Rectal smooth muscle tissue (tissue), 1 donor: ENCODE measurements around the gene SEMA3A.

ENCODE experiments used
- H3K27ac ChIP-seq: one replicate; pipeline ENCODE4 v1.7.0; 2013; ENCODE audit warnings: low read depth, low read length, inconsistent platforms
- H3K27me3 ChIP-seq: one replicate; pipeline ENCODE4 v1.7.0; 2013; ENCODE audit warnings: low read length; ENCODE audit not compliant: control insufficient read depth, insufficient read depth
- H3K36me3 ChIP-seq: one replicate; pipeline ENCODE4 v1.7.0; 2013; ENCODE audit warnings: low read length; ENCODE audit not compliant: control insufficient read depth, insufficient read depth
- H3K4me1 ChIP-seq: one replicate; pipeline ENCODE4 v1.7.0; 2013; ENCODE audit warnings: low read length; ENCODE audit not compliant: control insufficient read depth, insufficient read depth
- H3K4me3 ChIP-seq: one replicate; pipeline ENCODE4 v1.7.0; 2013; ENCODE audit warnings: low read length
- H3K9ac ChIP-seq: one replicate; pipeline ENCODE4 v1.7.0; 2013; ENCODE audit warnings: low read length

Gene SEMA3A

DNA sequence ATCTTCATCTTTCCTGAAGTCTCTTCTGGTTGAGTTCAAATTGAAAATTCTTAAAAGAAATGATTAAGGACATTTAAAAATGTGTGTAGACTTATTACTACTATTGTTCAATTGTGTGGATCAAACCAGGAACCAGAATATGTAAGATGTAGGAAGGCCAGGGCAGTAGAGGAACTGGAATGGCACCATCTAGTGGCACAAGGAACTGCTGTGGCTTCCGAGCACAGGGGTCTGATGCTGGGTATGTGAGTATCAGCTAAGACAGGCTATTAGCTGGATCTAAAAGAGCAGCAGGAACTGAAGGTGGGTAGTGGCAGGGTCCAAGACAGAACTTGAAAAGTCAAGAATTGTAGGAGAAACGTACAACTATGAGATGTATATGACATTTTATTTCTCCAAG lies 247.3 kb downstream of the SEMA3A start:
- no peak overlapping the region for H3K27ac ChIP-seq
- no peaks in the 10 kb centered on the region for H3K4me1 ChIP-seq
- H3K9ac ChIP-seq, result no peak overlapping the region
- no peaks in the 10 kb centered on the region for H3K36me3 ChIP-seq
- H3K27me3 ChIP-seq, result no peaks in the 10 kb centered on the region
- H3K4me3 ChIP-seq, result no peak overlapping the region

DNA sequence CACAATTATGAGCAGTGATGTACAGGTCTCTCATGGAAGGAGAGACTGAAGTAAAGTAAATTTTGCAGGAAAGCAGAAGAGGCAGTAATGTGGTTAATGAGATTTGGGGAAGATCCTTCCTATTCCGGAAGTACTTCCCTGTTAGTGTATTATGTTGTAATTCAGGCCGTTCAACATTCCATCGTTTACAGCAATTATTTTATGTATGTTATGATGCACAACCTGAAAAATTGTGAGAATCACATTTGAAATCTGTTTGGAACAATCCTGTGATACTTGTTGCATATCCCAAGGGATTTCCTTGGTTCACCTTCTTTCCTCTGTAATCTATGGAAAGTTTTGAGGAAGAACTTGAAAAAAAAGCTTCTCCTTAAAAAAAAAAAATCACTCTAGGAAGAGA lies 247.8 kb downstream of the SEMA3A start:
- Histone ChIP-seq H3K4me3 (no peak overlapping the region), H3K27me3 (no peaks in the 10 kb centered on the region), H3K36me3 (no peaks in the 10 kb centered on the region), H3K9ac (no peak overlapping the region), H3K27ac (no peak overlapping the region), H3K4me1 (no peaks in the 10 kb centered on the region)

DNA sequence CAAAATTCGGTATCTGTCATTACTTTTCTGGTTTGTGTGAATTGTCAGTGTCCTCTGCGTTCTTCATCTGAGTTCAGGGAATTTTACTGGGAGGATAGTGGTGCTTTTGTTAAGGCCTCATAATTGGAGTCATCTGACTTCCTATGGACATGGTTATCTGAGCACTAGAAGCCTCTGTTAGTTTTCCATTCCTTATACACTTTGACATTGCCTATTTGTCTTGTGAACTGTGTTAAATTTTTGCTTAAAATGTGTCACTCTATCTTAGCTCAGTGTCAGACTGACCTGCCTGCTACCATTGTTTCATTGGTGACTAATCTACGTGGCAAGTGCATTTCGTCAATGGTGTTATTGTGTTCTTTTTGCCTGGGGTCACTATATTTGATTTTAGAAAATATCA lies 253.3 kb downstream of the SEMA3A start:
- H3K4me3 ChIP-seq, result no peak overlapping the region
- H3K36me3 ChIP-seq, result no peaks in the 10 kb centered on the region
- no peak overlapping the region for H3K9ac ChIP-seq
- no peaks in the 10 kb centered on the region for H3K4me1 ChIP-seq
- H3K27ac ChIP-seq, result no peak overlapping the region
- H3K27me3 ChIP-seq, result no peaks in the 10 kb centered on the region

DNA sequence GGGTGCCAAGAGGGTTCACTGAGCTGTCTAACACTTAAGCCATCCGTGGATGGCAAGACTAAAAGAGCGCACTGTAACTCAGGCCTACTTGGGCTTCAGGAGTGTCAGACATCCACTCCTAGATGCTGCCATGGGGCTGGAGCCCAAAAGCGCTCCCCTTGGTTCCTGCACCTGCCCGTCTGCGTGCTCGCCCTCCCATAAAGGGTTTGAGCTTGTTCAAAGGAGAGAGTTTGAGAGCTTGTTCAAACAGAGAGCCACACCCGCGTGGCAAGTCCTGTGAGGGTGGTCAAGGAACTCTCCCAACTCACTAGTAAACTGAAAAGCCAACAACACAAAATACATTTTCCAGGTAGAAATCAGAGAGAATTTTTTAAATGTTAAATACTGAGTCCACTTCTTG lies 256.7 kb downstream of the SEMA3A start:
- Histone ChIP-seq H3K36me3 (no peaks in the 10 kb centered on the region), H3K9ac (no peak overlapping the region), H3K27ac (no peak overlapping the region), H3K4me3 (no peak overlapping the region), H3K4me1 (no peaks in the 10 kb centered on the region), H3K27me3 (no peaks in the 10 kb centered on the region)

DNA sequence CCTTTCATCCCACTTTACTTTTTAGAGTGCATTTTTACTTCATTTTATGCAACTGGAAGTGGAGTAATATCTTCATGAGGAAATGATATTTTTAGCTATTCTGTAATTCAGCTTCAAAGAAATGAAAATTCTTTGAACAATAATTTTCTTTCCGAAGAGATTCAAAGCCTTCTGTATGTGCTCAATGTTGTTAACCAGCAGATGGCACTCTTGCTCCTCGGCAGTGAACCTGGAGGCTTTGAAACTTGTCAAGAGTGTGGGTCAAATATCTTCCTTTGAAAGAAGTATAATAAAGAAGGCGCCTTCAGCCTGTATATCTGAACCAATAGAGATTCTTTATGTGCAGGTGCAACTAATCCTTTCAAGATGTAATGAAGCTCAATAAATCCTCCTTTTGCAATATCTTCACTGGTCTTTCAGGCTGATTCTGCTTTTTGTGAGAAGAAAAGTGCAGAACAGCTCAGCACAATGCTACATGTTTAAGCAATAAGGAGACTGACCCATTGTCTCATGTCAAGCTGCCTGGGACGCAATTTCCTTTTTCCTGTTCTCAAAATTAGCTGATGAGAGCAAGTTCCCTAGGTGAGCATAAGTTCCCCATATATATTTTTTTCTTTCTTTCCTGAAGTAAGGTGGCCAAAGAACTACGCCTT lies 258.4 kb downstream of the SEMA3A start:
- Histone ChIP-seq H3K27me3 (no peaks in the 10 kb centered on the region), H3K4me3 (no peak overlapping the region), H3K27ac (no peak overlapping the region), H3K36me3 (no peaks in the 10 kb centered on the region), H3K9ac (no peak overlapping the region), H3K4me1 (no peaks in the 10 kb centered on the region)

DNA sequence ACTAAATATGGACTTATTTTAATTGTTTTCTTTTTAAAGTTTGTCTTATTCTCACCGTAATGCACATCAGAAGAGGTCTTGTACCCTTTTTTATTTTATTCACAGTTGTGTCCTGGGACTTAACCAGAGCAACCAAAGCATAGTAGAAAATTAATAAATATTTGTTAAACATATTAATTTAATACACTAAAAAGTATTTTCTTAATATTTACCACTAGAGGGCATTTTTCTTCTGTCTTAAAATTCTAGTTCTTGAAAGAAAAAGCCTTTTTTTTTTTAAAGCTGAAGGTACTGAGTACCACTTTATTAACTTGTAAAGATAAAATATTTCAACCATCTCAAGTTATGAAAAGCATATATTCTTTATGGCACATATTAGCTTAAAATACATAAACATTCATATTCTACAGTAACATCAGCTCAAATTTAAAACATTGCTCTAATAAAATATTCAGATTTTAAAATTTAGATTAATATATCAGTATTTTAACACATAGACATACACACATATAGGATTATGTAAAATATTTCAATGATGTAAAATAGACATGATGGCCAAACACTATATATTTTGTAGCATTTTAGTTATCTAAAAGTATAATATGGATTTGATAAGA lies 260.4 kb downstream of the SEMA3A start:
- Histone ChIP-seq H3K9ac (no peak overlapping the region), H3K4me3 (no peak overlapping the region), H3K27ac (no peak overlapping the region), H3K36me3 (no peaks in the 10 kb centered on the region), H3K27me3 (no peaks in the 10 kb centered on the region), H3K4me1 (no peaks in the 10 kb centered on the region)

DNA sequence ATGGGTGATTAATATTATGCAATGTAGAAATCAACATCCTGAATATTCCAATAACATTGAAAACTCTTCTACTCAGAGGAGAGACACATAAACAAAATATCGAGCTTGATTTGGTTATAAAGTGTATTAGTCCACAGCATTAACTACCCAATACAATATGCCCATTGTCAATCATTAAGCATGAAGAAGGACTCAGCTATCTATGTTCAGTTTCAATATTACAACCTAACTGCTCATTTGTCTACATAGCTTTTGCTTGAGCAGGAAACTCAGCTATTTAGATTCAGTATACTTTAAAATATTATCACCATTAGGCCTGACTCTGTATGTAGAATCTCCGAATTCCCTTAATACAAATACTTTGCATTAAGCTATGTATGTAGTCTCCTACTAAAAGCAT lies 262.6 kb downstream of the SEMA3A start:
- Histone ChIP-seq H3K27me3 (no peaks in the 10 kb centered on the region), H3K9ac (no peak overlapping the region), H3K27ac (no peak overlapping the region), H3K4me3 (no peak overlapping the region), H3K36me3 (no peaks in the 10 kb centered on the region), H3K4me1 (no peaks in the 10 kb centered on the region)

DNA sequence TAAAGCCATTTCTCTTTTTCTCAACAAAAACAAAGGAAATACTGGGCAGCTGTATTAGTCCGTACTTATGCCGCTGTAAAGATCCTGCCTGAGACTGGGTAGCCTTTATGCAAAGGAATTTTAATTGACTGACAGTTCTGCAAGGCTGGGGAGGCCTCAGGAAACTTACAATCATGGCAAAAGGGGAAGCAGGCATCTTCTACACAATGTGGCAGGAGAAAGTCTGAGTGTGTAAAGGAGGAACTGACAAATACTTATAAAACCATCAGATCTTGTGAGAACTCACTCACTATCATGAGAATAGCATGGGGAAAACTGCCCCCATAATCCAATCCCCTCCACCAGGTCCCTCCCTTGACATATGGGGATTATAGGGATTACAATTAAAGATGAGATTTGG lies 264.3 kb downstream of the SEMA3A start:
- Histone ChIP-seq H3K4me1 (no peaks in the 10 kb centered on the region), H3K4me3 (no peak overlapping the region), H3K9ac (no peak overlapping the region), H3K27ac (no peak overlapping the region), H3K27me3 (no peaks in the 10 kb centered on the region), H3K36me3 (no peaks in the 10 kb centered on the region)

DNA sequence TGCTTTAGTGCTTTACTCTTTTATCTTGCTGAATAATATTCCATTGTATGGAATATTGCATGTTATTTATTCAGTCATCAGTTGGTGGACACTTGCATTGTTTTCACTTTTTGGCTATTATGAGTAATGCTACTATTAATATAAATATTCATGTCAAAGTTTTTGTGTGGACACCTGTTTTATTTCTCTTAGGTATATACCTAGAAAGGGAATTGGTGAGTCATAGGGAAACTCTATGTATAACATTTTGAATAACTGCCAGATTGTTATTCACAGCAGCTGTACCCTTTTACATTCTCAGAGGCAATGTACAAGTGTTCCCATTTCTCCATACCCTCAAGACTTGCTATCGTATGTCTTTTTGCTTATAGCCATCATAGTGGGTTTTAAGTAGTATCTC lies 268.7 kb downstream of the SEMA3A start:
- Histone ChIP-seq H3K27me3 (no peaks in the 10 kb centered on the region), H3K4me3 (no peak overlapping the region), H3K27ac (no peak overlapping the region), H3K36me3 (no peaks in the 10 kb centered on the region), H3K9ac (no peak overlapping the region), H3K4me1 (no peaks in the 10 kb centered on the region)

DNA sequence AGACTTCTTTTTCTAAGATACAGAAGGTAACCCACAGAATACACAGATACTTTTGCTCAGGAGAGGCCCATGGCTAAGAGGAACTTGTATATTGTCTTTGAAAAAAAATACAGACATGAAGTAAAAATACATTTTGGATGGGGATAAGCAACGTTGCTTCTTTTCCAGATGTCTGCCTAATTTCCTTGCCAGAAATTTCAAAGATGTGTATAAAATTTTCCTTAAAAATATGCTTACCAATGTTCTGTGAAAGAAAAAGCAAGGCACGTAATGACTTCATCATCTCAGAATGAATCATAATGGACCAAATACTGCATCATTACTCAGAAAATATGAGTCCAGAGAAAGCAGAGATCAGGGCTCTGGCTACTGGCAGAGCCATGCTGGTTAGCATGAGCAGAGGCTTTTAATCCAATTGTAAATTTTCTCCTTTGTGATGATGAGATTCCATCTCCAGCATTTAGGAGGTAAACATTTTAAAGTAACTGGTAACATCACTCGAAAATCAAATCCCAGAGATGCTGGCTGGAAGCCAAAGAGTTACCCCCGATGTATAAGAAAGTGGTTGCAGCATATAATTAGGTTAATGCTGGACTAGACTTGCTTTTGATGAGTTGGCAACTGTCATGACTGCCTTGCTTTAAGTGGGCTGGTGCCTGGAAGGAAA lies 272.5 kb downstream of the SEMA3A start:
- no peaks in the 10 kb centered on the region for H3K27me3 ChIP-seq
- no peaks in the 10 kb centered on the region for H3K36me3 ChIP-seq
- H3K27ac ChIP-seq, result no peak overlapping the region

DNA sequence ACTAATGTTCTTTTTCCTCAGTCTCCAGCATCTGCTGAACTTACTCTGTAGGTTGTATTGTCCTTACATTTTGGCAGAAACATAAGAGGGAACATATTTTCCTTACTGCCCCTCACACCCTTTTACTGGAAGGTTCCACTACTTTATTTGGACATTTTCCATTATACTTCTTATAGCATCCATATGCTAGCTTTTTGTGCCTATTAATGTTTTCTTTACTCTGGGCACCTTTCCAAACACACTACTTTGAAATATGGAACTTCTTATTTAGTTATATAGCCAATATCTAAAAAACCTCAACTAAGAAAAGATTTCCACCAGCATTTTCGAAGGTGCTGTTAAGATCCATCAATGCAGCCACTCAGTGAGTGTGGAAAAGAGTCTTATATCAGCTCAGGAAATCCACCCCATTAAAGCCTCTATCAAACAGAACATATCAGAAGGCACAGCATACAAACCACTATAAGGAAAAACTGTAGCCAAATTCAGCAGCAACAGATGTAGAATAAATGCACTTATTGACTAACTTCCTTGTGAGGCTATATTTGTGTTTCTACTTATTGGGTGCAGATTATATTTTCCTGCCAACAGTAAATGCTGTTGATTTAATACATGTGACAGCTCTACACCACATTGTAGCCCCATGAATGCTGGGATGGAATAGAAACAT lies 273.2 kb downstream of the SEMA3A start:
- no peaks in the 10 kb centered on the region for H3K4me1 ChIP-seq
- no peak overlapping the region for H3K27ac ChIP-seq
- no peak overlapping the region for H3K9ac ChIP-seq
- H3K4me3 ChIP-seq, result no peak overlapping the region
- no peaks in the 10 kb centered on the region for H3K36me3 ChIP-seq
- H3K27me3 ChIP-seq, result no peaks in the 10 kb centered on the region

More for the DNA sequence above, 272.5 kb downstream of the SEMA3A start:
- Histone ChIP-seq H3K4me1 (no peaks in the 10 kb centered on the region), H3K4me3 (no peak overlapping the region), H3K9ac (no peak overlapping the region)

DNA sequence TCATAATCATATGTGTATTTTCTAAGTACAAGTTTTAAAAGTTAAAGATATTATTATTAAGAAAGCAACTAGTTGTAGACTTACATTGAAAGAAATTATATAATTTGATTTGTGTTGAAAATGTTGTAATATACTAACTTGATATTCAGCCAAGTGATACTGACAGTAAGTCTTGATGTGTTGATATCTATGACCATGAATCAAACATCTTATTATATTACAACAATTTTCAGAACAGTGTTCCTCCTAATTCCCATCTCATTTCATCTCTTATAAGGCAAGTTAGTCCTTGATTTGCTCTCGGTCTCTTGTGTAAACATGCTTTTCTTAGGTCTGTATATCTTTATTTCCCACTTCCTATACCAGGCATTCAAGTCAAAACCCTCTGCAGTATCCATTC lies 276.4 kb downstream of the SEMA3A start:
- no peaks in the 10 kb centered on the region for H3K27me3 ChIP-seq
- H3K4me3 ChIP-seq, result no peak overlapping the region
- H3K27ac ChIP-seq, result no peak overlapping the region
- no peak overlapping the region for H3K9ac ChIP-seq
- H3K4me1 ChIP-seq, result no peaks in the 10 kb centered on the region
- no peaks in the 10 kb centered on the region for H3K36me3 ChIP-seq
